Activated CD4-positive, alpha-beta memory T cell treated with anti-CD3 and anti-CD28 coated beads for 36 hours (primary cell): Measurements from ENCODE around the gene OR10A4. TPM values are rescaled to one million over a fixed set of nuclear protein-coding genes. Genes with fewer than 3 reads are reported as not detected.
"Not testable (repeated sequence)": the region's sequence is repeated elsewhere in the genome, so short reads cannot be mapped to it uniquely, and the experiment has no call there.

Experiments
- CTCF ChIA-PET: fragments of 350-600 bp; sonication (Branson Sonifier 250); formaldehyde crosslinking; loops from one replicate; lab custom pipeline; 2021; ENCODE audit warnings: antibody characterized with exemption, inconsistent platforms; lab: Charles Lee
- POLR2A ChIA-PET: fragments of 350-600 bp; sonication (Branson Sonifier 250); formaldehyde crosslinking; loops from one replicate; lab custom pipeline; 2021; ENCODE audit warnings: antibody characterized with exemption; lab: Charles Lee
- DNase-seq: peaks from one replicate; pipeline ENCODE4 v3.0.0-alpha.2; 2020
- H3K27ac Mint-ChIP-seq: one replicate; pipeline ENCODE4 v1.8.0; 2021; ENCODE audit warnings: mixed read lengths
- H3K27me3 Mint-ChIP-seq: one replicate; pipeline ENCODE4 v1.8.0; 2021; ENCODE audit warnings: mixed read lengths
- H3K36me3 Mint-ChIP-seq: one replicate; pipeline ENCODE4 v1.8.0; 2021; ENCODE audit warnings: mixed read lengths
- H3K4me1 Mint-ChIP-seq: one replicate; pipeline ENCODE4 v1.8.0; 2021; ENCODE audit warnings: low read depth, mixed read lengths
- H3K4me3 Mint-ChIP-seq: one replicate; pipeline ENCODE4 v1.8.0; 2021; ENCODE audit warnings: mild to moderate bottlenecking, mixed read lengths
- H3K9me3 Mint-ChIP-seq: one replicate; pipeline ENCODE4 v1.8.0; 2021; ENCODE audit warnings: mixed read lengths
- intact Hi-C: fragments of 100-400 bp; cut with micrococcal nuclease; formaldehyde crosslinking; loops from one replicate; pipeline ENCODE4 v1.15.1; 2023
- total RNA-seq, 2 experiments: library from RNA; stranded (reverse); gene quantifications; one replicate each; pipeline ENCODE4 v1.2.3, GENCODE V29; 2021

OR10A4 gene
- not detected for total RNA-seq

GRCh38 chr11:6876325-6876724 is at the start of gene OR10A4:
Gene OR10A4, plus strand, starts transcription at chr11:6876625. Its CDS starts 23 bp downstream, at chr11:6876648.
- Mint-ChIP-seq H3K4me1 (no peaks in the 10 kb centered on the region), H3K27ac (no peak within 1 kb of the TSS), H3K4me3 (no peak within 1 kb of the TSS), H3K36me3 (no peaks in the 10 kb centered on the region), H3K27me3 (peaks cover 4% of the 10 kb centered on the region), H3K9me3 (no peaks in the 10 kb centered on the region)
- ChIA-PET CTCF (no interaction called here), POLR2A (no interaction called here)
- no peak for DNase-seq
- intact Hi-C loops, result no loop called here

GRCh38 chr11:6828103-6828502 is 48.3 kb upstream of the OR10A4 start:
- intact Hi-C loops, result no loop called here
- ChIA-PET CTCF (no interaction called here), POLR2A (no interaction called here)
- DNase-seq, result no peak
- Mint-ChIP-seq H3K4me1 (no peaks in the 10 kb centered on the region), H3K9me3 (no peaks in the 10 kb centered on the region), H3K27me3 (peaks cover 5% of the 10 kb centered on the region), H3K36me3 (no peaks in the 10 kb centered on the region), H3K4me3 (no peak overlapping the region), H3K27ac (no peak overlapping the region)

- Mint-ChIP-seq H3K4me1 (no peaks in the 10 kb centered on the region), H3K27me3 (no peaks in the 10 kb centered on the region), H3K4me3 (no peak overlapping the region), H3K27ac (no peak overlapping the region), H3K9me3 (no peaks in the 10 kb centered on the region), H3K36me3 (no peaks in the 10 kb centered on the region)
- CTCF ChIA-PET, result interaction anchor here (1.1 kb wide), 1 partner anchor 22 kb away, joined by 7 read pairs; no protein-coding TSS in a partner anchor
- POLR2A ChIA-PET, result no interaction called here
- no peak for DNase-seq
- intact Hi-C loops, result no loop called here
These were observed 43.1 kb upstream of the OR10A4 start for GRCh38 chr11:6833356-6833755.

GRCh38 chr11:6834021-6834420 is 42.4 kb upstream of the OR10A4 start:
- no peak overlapping the region for H3K27ac Mint-ChIP-seq
- intact Hi-C loops, result no loop called here
- ChIA-PET POLR2A (no interaction called here), CTCF (interaction anchor here (1.1 kb wide), 1 partner anchor 22 kb away, joined by 7 read pairs; no protein-coding TSS in a partner anchor)
- H3K4me3 Mint-ChIP-seq, result no peak overlapping the region
- no peaks in the 10 kb centered on the region for H3K9me3 Mint-ChIP-seq
- H3K27me3 Mint-ChIP-seq, result no peaks in the 10 kb centered on the region
- H3K36me3 Mint-ChIP-seq, result no peaks in the 10 kb centered on the region
- no peaks in the 10 kb centered on the region for H3K4me1 Mint-ChIP-seq
- DNase-seq, result no peak

- H3K36me3 Mint-ChIP-seq, result no peaks in the 10 kb centered on the region
- no peaks in the 10 kb centered on the region for H3K9me3 Mint-ChIP-seq
- H3K4me1 Mint-ChIP-seq, result no peaks in the 10 kb centered on the region
- ChIA-PET CTCF (no interaction called here), POLR2A (no interaction called here)
- H3K4me3 Mint-ChIP-seq, result no peak overlapping the region
- no peak overlapping the region for H3K27ac Mint-ChIP-seq
- peaks cover 13% of the 10 kb centered on the region for H3K27me3 Mint-ChIP-seq
- DNase-seq, result no peak
- intact Hi-C loops, result no loop called here
These were observed 34.7 kb upstream of the OR10A4 start for GRCh38 chr11:6841694-6842093.

GRCh38 chr11:6843670-6844069 is 32.8 kb upstream of the OR10A4 start:
- Mint-ChIP-seq H3K4me1 (no peaks in the 10 kb centered on the region), H3K9me3 (no peaks in the 10 kb centered on the region), H3K27me3 (peaks cover 21% of the 10 kb centered on the region), H3K4me3 (no peak overlapping the region), H3K36me3 (no peaks in the 10 kb centered on the region), H3K27ac (no peak overlapping the region)
- DNase-seq, result no peak
- POLR2A ChIA-PET, result no interaction called here
- CTCF ChIA-PET, result interaction anchor here (0.7 to 1.1 kb wide), 2 partner anchors 31 to 87 kb away, joined by 3 to 6 read pairs; no protein-coding TSS in a partner anchor
- intact Hi-C loops, result no loop called here

- Mint-ChIP-seq H3K4me1 (no peaks in the 10 kb centered on the region), H3K27me3 (peaks cover 22% of the 10 kb centered on the region), H3K27ac (no peak overlapping the region), H3K9me3 (no peaks in the 10 kb centered on the region), H3K4me3 (no peak overlapping the region), H3K36me3 (no peaks in the 10 kb centered on the region)
- intact Hi-C loops, result no loop called here
- CTCF ChIA-PET, result no interaction called here
- no peak for DNase-seq
- POLR2A ChIA-PET, result no interaction called here
These were observed 32.1 kb upstream of the OR10A4 start for GRCh38 chr11:6844356-6844755.

- Mint-ChIP-seq H3K9me3 (no peaks in the 10 kb centered on the region), H3K27ac (no peak within 1 kb of the TSS), H3K4me1 (no peaks in the 10 kb centered on the region), H3K36me3 (no peaks in the 10 kb centered on the region), H3K27me3 (peaks cover 24% of the 10 kb centered on the region), H3K4me3 (no peak within 1 kb of the TSS)
- no peak for DNase-seq
- CTCF ChIA-PET, result no interaction called here
- POLR2A ChIA-PET, result no interaction called here
- intact Hi-C loops, result no loop called here
These were observed 31.0 kb upstream of the OR10A4 start, which contains the start of gene OR10A5 for GRCh38 chr11:6845383-6845782. Gene OR10A5, plus strand, starts transcription at chr11:6845683. Its CDS starts 0 bp downstream, at chr11:6845683.

- intact Hi-C loops, result no loop called here
- no peak overlapping the region for H3K27ac Mint-ChIP-seq
These were observed 25.9 kb upstream of the OR10A4 start for GRCh38 chr11:6850526-6850925.

GRCh38 chr11:6854801-6855200 is 21.6 kb upstream of the OR10A4 start:
- H3K4me3 Mint-ChIP-seq, H3K27ac Mint-ChIP-seq, intact Hi-C loops, POLR2A ChIA-PET, H3K4me1 Mint-ChIP-seq, H3K36me3 Mint-ChIP-seq, DNase-seq: not testable (repeated sequence)
- H3K27me3 Mint-ChIP-seq, result peaks cover 11% of the 10 kb centered on the region
- H3K9me3 Mint-ChIP-seq, result peaks cover 27% of the 10 kb centered on the region
- CTCF ChIA-PET, result interaction anchor here (2.1 kb wide), 1 partner anchor 43 kb away, joined by 5 read pairs; no protein-coding TSS in a partner anchor

More at GRCh38 chr11:6850526-6850925, 25.9 kb upstream of the OR10A4 start:
- Mint-ChIP-seq H3K27me3 (peaks cover 13% of the 10 kb centered on the region), H3K36me3 (no peaks in the 10 kb centered on the region), H3K4me1 (no peaks in the 10 kb centered on the region), H3K4me3 (no peak overlapping the region), H3K9me3 (peaks cover 24% of the 10 kb centered on the region)
- no peak for DNase-seq
- POLR2A ChIA-PET, result no interaction called here
- CTCF ChIA-PET, result no interaction called here

- Mint-ChIP-seq H3K9me3 (peaks cover 27% of the 10 kb centered on the region), H3K27ac (no peak overlapping the region), H3K27me3 (peaks cover 14% of the 10 kb centered on the region), H3K4me3 (no peak overlapping the region), H3K36me3 (no peaks in the 10 kb centered on the region), H3K4me1 (peaks cover 8% of the 10 kb centered on the region)
- CTCF ChIA-PET, result interaction anchor here (1.3 kb wide), 1 partner anchor 43 kb away, joined by 4 read pairs; no protein-coding TSS in a partner anchor
- no peak for DNase-seq
- POLR2A ChIA-PET, result no interaction called here
- intact Hi-C loops, result no loop called here
These were observed 20.4 kb upstream of the OR10A4 start for GRCh38 chr11:6855971-6856541.

- H3K4me1 Mint-ChIP-seq, result peaks cover 8% of the 10 kb centered on the region
- peaks cover 14% of the 10 kb centered on the region for H3K27me3 Mint-ChIP-seq
- peaks cover 23% of the 10 kb centered on the region for H3K9me3 Mint-ChIP-seq
- ChIA-PET POLR2A (no interaction called here), CTCF (no interaction called here)
- H3K36me3 Mint-ChIP-seq, result no peaks in the 10 kb centered on the region
- H3K27ac Mint-ChIP-seq, result no peak overlapping the region
- intact Hi-C loops, result no loop called here
- DNase-seq, result no peak
- H3K4me3 Mint-ChIP-seq, result no peak overlapping the region
These were observed 19.6 kb upstream of the OR10A4 start for GRCh38 chr11:6856871-6857270.

- Mint-ChIP-seq H3K27ac (no peak within 1 kb of the TSS), H3K27me3 (peaks cover 14% of the 10 kb centered on the region), H3K4me3 (no peak within 1 kb of the TSS), H3K36me3 (no peaks in the 10 kb centered on the region), H3K9me3 (peaks cover 3% of the 10 kb centered on the region), H3K4me1 (no peaks in the 10 kb centered on the region)
- ChIA-PET CTCF (interaction anchor here (1.3 kb wide), 1 partner anchor 50 kb away, joined by 4 read pairs; no protein-coding TSS in a partner anchor), POLR2A (no interaction called here)
- DNase-seq, result no peak
- intact Hi-C loops, result no loop called here
These were observed 13.5 kb upstream of the OR10A4 start, which contains the start of gene OR10A2 for GRCh38 chr11:6862961-6863360. Gene OR10A2, plus strand, starts transcription at chr11:6863057. Its CDS starts 6,698 bp downstream, at chr11:6869755.
